Keratinocyte (primary cell): ENCODE data around the gene NMNAT2. TPM values are rescaled to one million over a fixed set of nuclear protein-coding genes. Genes with fewer than 3 reads are reported as not detected.

ENCODE experiments used
- DNase-seq: peaks from one replicate; pipeline ENCODE4 v3.0.0-alpha.2; 2011; ENCODE audit warnings: low read depth, missing footprints, low spot score
- FAIRE-seq: peaks from 2 replicates; lab custom pipeline; 2011; peaks lifted over from hg19 to GRCh38; lab: Jason Lieb, UNC
- H2AFZ ChIP-seq: 2 replicates; pipeline ENCODE4 v1.6.0; 2012; ENCODE audit warnings: low read length, control low read depth, inconsistent platforms; ENCODE audit not compliant: control insufficient read depth
- H3K27ac ChIP-seq: 2 replicates; pipeline ENCODE4 v1.5.1; 2011; ENCODE audit warnings: low read length; ENCODE audit not compliant: control insufficient read depth, insufficient read depth
- H3K27me3 ChIP-seq: 3 replicates; pipeline ENCODE4 v1.6.0; 2011; ENCODE audit warnings: low read length; ENCODE audit not compliant: control insufficient read depth, insufficient read depth; ENCODE audit errors: extremely low read depth
- H3K36me3 ChIP-seq, 2 experiments: 2 replicates in 1 of 2; 3 replicates in 1 of 2; pipeline ENCODE4 v1.5.1; 2011; ENCODE audit warnings: low read length in 2 of 2, mild to moderate bottlenecking in 1 of 2; ENCODE audit not compliant: control insufficient read depth in 2 of 2, insufficient read depth in 2 of 2; ENCODE audit errors: extremely low read depth in 1 of 2
- H3K4me1 ChIP-seq: 3 replicates; pipeline ENCODE4 v1.5.1; 2011; ENCODE audit warnings: low read length; ENCODE audit not compliant: control insufficient read depth, insufficient read depth; ENCODE audit errors: extremely low read depth
- H3K4me2 ChIP-seq: 3 replicates; pipeline ENCODE4 v1.6.0; 2011; ENCODE audit warnings: low read depth, low read length; ENCODE audit not compliant: control insufficient read depth, insufficient read depth; ENCODE audit errors: extremely low read depth
- H3K4me3 ChIP-seq, 3 experiments: fragments of 200-600 bp in 1 of 3; sonication (generic) in 1 of 3; 2 replicates in 2 of 3; 3 replicates in 1 of 3; pipeline ENCODE4 v1.5.1; 2011 to 2016; ENCODE audit warnings: low read length in 3 of 3, mild to moderate bottlenecking in 3 of 3, control low read depth in 2 of 3, inconsistent platforms in 1 of 3, low read depth in 1 of 3, mixed read lengths in 1 of 3, mixed run types in 1 of 3, moderate library complexity in 1 of 3; ENCODE audit not compliant: control insufficient read depth in 2 of 3, insufficient read depth in 2 of 3; ENCODE audit errors: extremely low read depth in 1 of 3
- H3K79me2 ChIP-seq: 2 replicates; pipeline ENCODE4 v1.6.0; 2012; ENCODE audit warnings: low read length; ENCODE audit not compliant: control insufficient read depth, insufficient read depth
- H3K9ac ChIP-seq: 3 replicates; pipeline ENCODE4 v1.6.0; 2011; ENCODE audit warnings: low read length; ENCODE audit not compliant: control insufficient read depth, insufficient read depth; ENCODE audit errors: extremely low read depth
- H3K9me1 ChIP-seq: 3 replicates; pipeline ENCODE4 v1.6.0; 2011; ENCODE audit warnings: low read length; ENCODE audit not compliant: control insufficient read depth, insufficient read depth; ENCODE audit errors: extremely low read depth
- H3K9me3 ChIP-seq: 2 replicates; pipeline ENCODE4 v1.5.1; 2012; ENCODE audit warnings: low read depth, low read length; ENCODE audit not compliant: control insufficient read depth
- H4K20me1 ChIP-seq: 3 replicates; pipeline ENCODE4 v1.6.0; 2011; ENCODE audit warnings: low read length; ENCODE audit not compliant: control insufficient read depth, insufficient read depth; ENCODE audit errors: extremely low read depth
- CTCF ChIP-seq, 3 experiments: IDR thresholded peaks in 1 of 3; conservative IDR thresholded peaks in 1 of 3; optimal IDR thresholded peaks in 1 of 3; 2 replicates in 2 of 3; 3 replicates in 1 of 3; pipeline versions ENCODE3 to v1.5.1; 2011; ENCODE audit warnings: low read length in 3 of 3, mild to moderate bottlenecking in 3 of 3, moderate library complexity in 2 of 3, control low read depth in 1 of 3, inconsistent platforms in 1 of 3; ENCODE audit not compliant: insufficient read depth in 2 of 3; ENCODE audit errors: extremely low read depth in 1 of 3
- EZH2 ChIP-seq: IDR thresholded peaks from one replicate; pipeline ENCODE4 v1.6.1; 2012; ENCODE audit warnings: inconsistent platforms, mild to moderate bottlenecking, low read length, moderate library complexity
- dilution Hi-C: fragments of 300-500 bp; cut with MboI; formaldehyde crosslinking; loops from one replicate; pipeline ENCODE4 v1.7.0; 2020; ENCODE audit warnings: low sequenced_read_pairs; ENCODE audit not compliant: extremely low pct_ligation_motif_present
- polyA plus RNA-seq, 5 experiments: library from polyadenylated mRNA; depleted of rRNA in 3 of 5; stranded (reverse) in 3 of 5; stranded (forward) in 1 of 5; unstranded in 1 of 5; fragments of >200 nt; gene quantifications; 1 replicate in 1 of 5; 2 replicates in 3 of 5; 3 replicates in 1 of 5; pipeline versions ENCODE4 v1.2.1 to v1.2.3, GENCODE V29; 2011 to 2012; ENCODE audit warnings: missing spikeins in 2 of 5, low read depth in 1 of 5, low replicate concordance in 1 of 5

Gene NMNAT2
- polyA plus RNA-seq, 1 donor (not counting 4 experiments of a cell fraction or from before 2014, with no cell fraction given): 0.72 TPM

DNA sequence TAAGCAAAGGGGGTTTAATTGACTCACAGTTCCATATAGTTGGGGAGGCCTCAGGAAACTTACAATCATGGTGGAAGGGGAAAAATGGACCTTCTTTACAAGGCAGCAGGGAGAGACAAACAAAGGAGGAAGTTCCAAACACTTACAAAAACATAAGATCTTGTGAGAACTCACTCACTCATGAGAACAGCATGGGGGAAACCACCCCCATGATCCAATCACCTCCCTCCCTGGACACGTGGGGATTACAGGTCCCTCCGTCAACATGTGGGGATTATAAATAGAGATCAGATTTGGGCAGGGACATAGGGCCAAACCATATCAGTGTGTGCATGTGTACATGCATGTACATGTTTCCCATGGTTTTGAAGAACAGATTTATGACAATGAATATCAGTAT is 48.6 kb upstream of the NMNAT2 start:
- no peak for DNase-seq
- FAIRE-seq: no peak
- peaks cover 35% of the 10 kb centered on the region for H3K4me1 ChIP-seq
- H3K27me3 ChIP-seq: no peaks in the 10 kb centered on the region
- no peak overlapping the region for H3K27ac ChIP-seq
- H3K9ac ChIP-seq: no peak overlapping the region
- no peak overlapping the region for H3K4me3 ChIP-seq
- dilution Hi-C loops: no loop called here
- H3K9me3 ChIP-seq: no peaks in the 10 kb centered on the region
- H3K9me1 ChIP-seq: no peaks in the 10 kb centered on the region
- no peak overlapping the region for H3K4me2 ChIP-seq
- H3K79me2 ChIP-seq: no peaks in the 10 kb centered on the region
- H4K20me1 ChIP-seq: no peaks in the 10 kb centered on the region
- TF ChIP-seq EZH2 (no peak), CTCF (optimal IDR thresholded peaks at IDR 0.05 in 1 of 3, IDR thresholded peaks at IDR 0.05 in 1 of 3, conservative IDR thresholded peaks at IDR 0.05 in 1 of 3; ENCODE audit: extremely low read depth in 1 of 3, insufficient read depth in 2 of 3, low read length in 3 of 3) (no peak)
- H3K36me3 ChIP-seq: no peaks in the 10 kb centered on the region
- H2AFZ ChIP-seq: peak overlapping the region; percentile 63

- Histone ChIP-seq H3K36me3 (no peaks in the 10 kb centered on the region), H4K20me1 (no peaks in the 10 kb centered on the region), H3K79me2 (no peaks in the 10 kb centered on the region), H3K9me1 (no peaks in the 10 kb centered on the region), H3K9me3 (no peaks in the 10 kb centered on the region), H2AFZ (no peak overlapping the region), H3K27me3 (no peaks in the 10 kb centered on the region), H3K27ac (no peak overlapping the region), H3K4me1 (peaks cover 44% of the 10 kb centered on the region), H3K9ac (no peak overlapping the region), H3K4me2 (no peak overlapping the region), H3K4me3 (no peak overlapping the region)
- FAIRE-seq (no peak), DNase-seq (no peak)
- TF ChIP-seq CTCF (optimal IDR thresholded peaks at IDR 0.05 in 1 of 3, IDR thresholded peaks at IDR 0.05 in 1 of 3, conservative IDR thresholded peaks at IDR 0.05 in 1 of 3; ENCODE audit: extremely low read depth in 1 of 3, insufficient read depth in 2 of 3, low read length in 3 of 3): no peak
- dilution Hi-C loops: no loop called here
These were observed 45.4 kb upstream of the NMNAT2 start for GRCh38 chr1:183463566-183463965.
